HepG2 (cell line): ENCODE data around the gene COPE. TPM values are rescaled to one million over a fixed set of nuclear protein-coding genes. Genes with fewer than 3 reads are reported as not detected.

Experiments
- ATAC-seq: fragments of 200-7000 bp; cut with Tn5 transposase; 3 replicates; pipeline ENCODE4 v1.9.1; 2020; ENCODE audit warnings: mild to moderate bottlenecking, moderate library complexity
- BruUV-seq: library from RNA; stranded (reverse); fragments of 400-500 nt; replicated peaks from 2 replicates; lab custom pipeline; 2021; lab: Mats Ljungman, UMichigan
- CTCF ChIA-PET: fragments of 300-600 bp; formaldehyde crosslinking; extraction: SDS; loops from one replicate; lab custom pipeline; 2021; ENCODE audit warnings: low total read pairs, inconsistent platforms, low intra/inter-chr PET ratio; lab: Yijun Ruan, JAX
- POLR2A ChIA-PET: fragments of 350-600 bp; sonication (Branson Sonifier 250); formaldehyde crosslinking; loops from one replicate; lab custom pipeline; 2020; ENCODE audit warnings: antibody characterized with exemption, inconsistent platforms; lab: Yijun Ruan, JAX
- DNase-seq: peaks from one replicate; pipeline ENCODE4 v3.0.0-alpha.2; 2015; ENCODE audit warnings: low spot score
- FAIRE-seq: peaks from 3 replicates; lab custom pipeline; 2011; peaks lifted over from hg19 to GRCh38; lab: Jason Lieb, UNC
- H2AFZ ChIP-seq: one replicate; pipeline ENCODE4 v1.6.1; 2011; ENCODE audit warnings: low read length, inconsistent platforms
- H3K27ac ChIP-seq: fragments of 300-600 bp; 3 replicates; pipeline ENCODE4 v1.8.0; 2011; ENCODE audit warnings: mixed run types, mild to moderate bottlenecking, mixed read lengths, low read length, inconsistent platforms; ENCODE audit not compliant: insufficient read depth; ENCODE audit errors: extremely low read length
- H3K27me3 ChIP-seq, 2 experiments: fragments of 200-600 bp in 1 of 2; 2 replicates in 1 of 2; 3 replicates in 1 of 2; pipeline versions ENCODE4 v1.6.0 to v1.8.0; 2011; ENCODE audit warnings: low read length in 2 of 2, mild to moderate bottlenecking in 2 of 2, moderate library complexity in 2 of 2, inconsistent platforms in 1 of 2; ENCODE audit not compliant: insufficient read depth in 2 of 2, control insufficient read depth in 1 of 2
- H3K36me3 ChIP-seq, 2 experiments: fragments of 200-600 bp in 1 of 2; replicated peaks in 1 of 2; 2 replicates in 1 of 2; 3 replicates in 1 of 2; pipeline versions ENCODE4 v1.5.1 to v1.8.0; 2011; ENCODE audit warnings: low read length in 2 of 2, inconsistent platforms in 1 of 2; ENCODE audit not compliant: insufficient read depth in 2 of 2, control insufficient read depth in 1 of 2
- H3K4me1 ChIP-seq: 2 replicates; pipeline ENCODE4 v1.5.1; 2012; ENCODE audit warnings: low read length, inconsistent platforms; ENCODE audit not compliant: insufficient read depth
- H3K4me2 ChIP-seq: 2 replicates; pipeline ENCODE4 v1.6.0; 2011; ENCODE audit warnings: low read depth, low read length, inconsistent platforms
- H3K4me3 ChIP-seq, 3 experiments: fragments of 200-600 bp in 1 of 3; sonication (generic), shearing (Covaris generic) in 1 of 3; replicated peaks in 1 of 3; 2 replicates each; pipeline ENCODE4 v1.5.1; 2011 to 2016; ENCODE audit warnings: low read length in 3 of 3, inconsistent platforms in 2 of 3, low read depth in 2 of 3, mild to moderate bottlenecking in 2 of 3, control low read depth in 1 of 3, mixed read lengths in 1 of 3; ENCODE audit not compliant: insufficient read depth in 1 of 3
- H3K79me2 ChIP-seq: one replicate; pipeline ENCODE4 v1.6.1; 2011; ENCODE audit warnings: low read length, inconsistent platforms; ENCODE audit not compliant: insufficient read depth
- H3K9ac ChIP-seq: 2 replicates; pipeline ENCODE4 v1.6.0; 2011; ENCODE audit warnings: mild to moderate bottlenecking, low read depth, low read length, inconsistent platforms; ENCODE audit not compliant: insufficient read depth
- H3K9me3 ChIP-seq: 2 replicates; pipeline ENCODE4 v1.5.1; 2012; ENCODE audit warnings: mild to moderate bottlenecking, low read length
- H4K20me1 ChIP-seq: 2 replicates; pipeline ENCODE4 v1.6.0; 2011; ENCODE audit warnings: inconsistent platforms, mild to moderate bottlenecking, low read length, moderate library complexity; ENCODE audit not compliant: insufficient read depth
- ZMYM3 ChIP-seq: sonication (generic); formaldehyde crosslinking; IDR thresholded peaks from 2 replicates; pipeline ENCODE4 v1.5.1; 2020; ENCODE audit warnings: mild to moderate bottlenecking, missing genetic modification reagents
- ZNF629 ChIP-seq: sonication (generic); formaldehyde crosslinking; conservative IDR thresholded peaks from 2 replicates; pipeline ENCODE4 v1.5.0; 2020; ENCODE audit warnings: missing genetic modification reagents
- ZNF749 ChIP-seq: sonication (generic); formaldehyde crosslinking; IDR thresholded peaks from 2 replicates; pipeline ENCODE4 v1.8.0; 2022; ENCODE audit warnings: mild to moderate bottlenecking, missing genetic modification reagents, moderate library complexity, borderline replicate concordance
- ZNF782 ChIP-seq: sonication (generic); formaldehyde crosslinking; IDR thresholded peaks from 2 replicates; pipeline ENCODE4 v1.4.0; 2020; ENCODE audit warnings: missing genetic modification reagents, mild to moderate bottlenecking, borderline replicate concordance
- WGBS: methylation state at CpG from one replicate; pipeline ENCODE4 v1.1.6; 2017; ENCODE audit warnings: low lambda C conversion rate; 5-methylcytosine and 5-hydroxymethylcytosine counted together
- in situ Hi-C: cut with HindIII; loops from 2 replicates; pipeline ENCODE4 v1.10.0; 2017; ENCODE audit warnings: low pct_unique_long_range_greater_than_20kb; ENCODE audit not compliant: extremely low pct_ligation_motif_present
- intact Hi-C: fragments of 100-400 bp; cut with micrococcal nuclease; formaldehyde crosslinking; loops from one replicate; pipeline ENCODE4 v1.10.0; 2022; ENCODE audit not compliant: unreplicated experiment
- polyA plus RNA-seq, 8 experiments: library from polyadenylated mRNA; depleted of rRNA in 3 of 8; stranded (reverse) in 7 of 8; unstranded in 1 of 8; fragments of >200 nt; fragmentation: Illumina TruSeq in 4 of 8; extraction: Trizol in 4 of 8; gene quantifications; 2 replicates each; pipeline versions ENCODE4 v1.2.1 to v1.2.3, GENCODE V29; 2011 to 2016; ENCODE audit warnings: low read depth in 4 of 8, missing spikeins in 1 of 8, mixed read lengths in 1 of 8; ENCODE audit not compliant: insufficient read depth in 1 of 8
- total RNA-seq, 5 experiments: library from RNA; depleted of rRNA; stranded (reverse); fragments of >200 nt; fragmentation: Illumina TruSeq; extraction: Trizol; gene quantifications; 2 replicates each; pipeline ENCODE4 v1.2.3, GENCODE V29; 2016; ENCODE audit warnings: low read depth in 1 of 5
- TF ChIP-seq, protein P1 (sequence below): sonication (generic); formaldehyde crosslinking; IDR thresholded peaks from 2 replicates; pipeline ENCODE4 v1.8.0; 2022; ENCODE audit warnings: mild to moderate bottlenecking, missing genetic modification reagents, moderate library complexity
- TF ChIP-seq, protein P2 (sequence below): IDR thresholded peaks from 2 replicates; pipeline ENCODE4 v1.6.1; 2016; ENCODE audit warnings: missing biosample characterization, missing genetic modification reagents, low read depth
- TF ChIP-seq, protein P3 (sequence below), 2 experiments: sonication (generic) in 1 of 2; formaldehyde crosslinking in 1 of 2; IDR thresholded peaks; 2 replicates each; pipeline versions ENCODE4 v1.4.0 to v1.6.1; 2018 to 2020; ENCODE audit warnings: missing genetic modification reagents in 2 of 2, borderline replicate concordance in 1 of 2, low read depth in 1 of 2, mild to moderate bottlenecking in 1 of 2, missing biosample characterization in 1 of 2

Gene COPE
- total and polyA plus RNA-seq, 2 of the 13 experiments (the other 11 are each of a cell fraction or from before 2014, with no cell fraction given): 189 to 205 TPM

GRCh38 chr19:18951721-18952281 is 32.6 kb upstream of the COPE start (continued):
- TF ChIP-seq, protein P1, sequence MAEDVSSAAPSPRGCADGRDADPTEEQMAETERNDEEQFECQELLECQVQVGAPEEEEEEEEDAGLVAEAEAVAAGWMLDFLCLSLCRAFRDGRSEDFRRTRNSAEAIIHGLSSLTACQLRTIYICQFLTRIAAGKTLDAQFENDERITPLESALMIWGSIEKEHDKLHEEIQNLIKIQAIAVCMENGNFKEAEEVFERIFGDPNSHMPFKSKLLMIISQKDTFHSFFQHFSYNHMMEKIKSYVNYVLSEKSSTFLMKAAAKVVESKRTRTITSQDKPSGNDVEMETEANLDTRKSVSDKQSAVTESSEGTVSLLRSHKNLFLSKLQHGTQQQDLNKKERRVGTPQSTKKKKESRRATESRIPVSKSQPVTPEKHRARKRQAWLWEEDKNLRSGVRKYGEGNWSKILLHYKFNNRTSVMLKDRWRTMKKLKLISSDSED (CRISPR knock-in tag): no peak
- TF ChIP-seq, protein P2, sequence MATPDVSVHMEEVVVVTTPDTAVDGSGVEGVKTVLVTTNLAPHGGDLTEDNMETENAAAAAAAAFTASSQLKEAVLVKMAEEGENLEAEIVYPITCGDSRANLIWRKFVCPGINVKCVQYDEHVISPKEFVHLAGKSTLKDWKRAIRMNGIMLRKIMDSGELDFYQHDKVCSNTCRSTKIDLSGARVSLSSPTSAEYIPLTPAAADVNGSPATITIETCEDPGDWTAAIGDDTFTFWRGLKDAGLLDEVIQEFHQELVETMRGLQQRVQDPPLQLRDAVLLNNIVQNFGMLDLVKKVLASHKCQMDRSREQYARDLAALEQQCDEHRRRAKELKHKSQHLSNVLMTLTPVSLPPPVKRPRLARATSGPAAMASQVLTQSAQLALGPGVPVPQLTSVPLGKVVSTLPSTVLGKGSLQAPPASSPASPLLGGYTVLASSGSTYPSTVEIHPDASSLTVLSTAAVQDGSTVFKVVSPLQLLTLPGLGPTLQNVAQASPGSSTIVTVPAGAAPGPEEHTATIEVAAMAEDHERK (CRISPR knock-in tag): no peak
- TF ChIP-seq, protein P3, sequence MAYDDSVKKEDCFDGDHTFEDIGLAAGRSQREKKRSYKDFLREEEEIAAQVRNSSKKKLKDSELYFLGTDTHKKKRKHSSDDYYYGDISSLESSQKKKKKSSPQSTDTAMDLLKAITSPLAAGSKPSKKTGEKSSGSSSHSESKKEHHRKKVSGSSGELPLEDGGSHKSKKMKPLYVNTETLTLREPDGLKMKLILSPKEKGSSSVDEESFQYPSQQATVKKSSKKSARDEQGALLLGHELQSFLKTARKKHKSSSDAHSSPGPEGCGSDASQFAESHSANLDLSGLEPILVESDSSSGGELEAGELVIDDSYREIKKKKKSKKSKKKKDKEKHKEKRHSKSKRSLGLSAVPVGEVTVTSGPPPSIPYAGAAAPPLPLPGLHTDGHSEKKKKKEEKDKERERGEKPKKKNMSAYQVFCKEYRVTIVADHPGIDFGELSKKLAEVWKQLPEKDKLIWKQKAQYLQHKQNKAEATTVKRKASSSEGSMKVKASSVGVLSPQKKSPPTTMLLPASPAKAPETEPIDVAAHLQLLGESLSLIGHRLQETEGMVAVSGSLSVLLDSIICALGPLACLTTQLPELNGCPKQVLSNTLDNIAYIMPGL (CRISPR knock-in tag; IDR thresholded peaks at IDR 0.05; ENCODE audit: borderline replicate concordance in 1 of 2, low read depth in 1 of 2): no peak
- no peak for TF ChIP-seq ZNF749

GRCh38 chr19:18949858-18950257 is 30.7 kb upstream of the COPE start:
- no peak for FAIRE-seq
- BruUV-seq: no TSS peak
- no peak overlapping the region for H3K9ac ChIP-seq
- no peak overlapping the region for H3K4me3 ChIP-seq
- no peak for TF ChIP-seq ZNF782 (CRISPR knock-in tag)
- peak; percentile 86 for TF ChIP-seq ZNF629
- TF ChIP-seq ZMYM3 (CRISPR knock-in tag): peak; percentile 52
- no peaks in the 10 kb centered on the region for H3K79me2 ChIP-seq
- ChIA-PET CTCF (no interaction called here), POLR2A (interaction anchor here (1.5 kb wide), 1 partner anchor 31 kb away, joined by 4 read pairs; the partner anchor contains the start of genes COPE and DDX49)
- no peaks in the 10 kb centered on the region for H3K27me3 ChIP-seq
- H3K9me3 ChIP-seq: no peaks in the 10 kb centered on the region
- DNase-seq: no peak
- WGBS: 55% methylated on average over 3 of the region's 3 CpGs
- no peak for ATAC-seq
- no peak overlapping the region for H2AFZ ChIP-seq
- H4K20me1 ChIP-seq: no peaks in the 10 kb centered on the region
- H3K4me2 ChIP-seq: no peak overlapping the region
- peaks cover 28% of the 10 kb centered on the region for H3K4me1 ChIP-seq
- intact Hi-C loops (no loop called here), in situ Hi-C loops (no loop called here)
- no peaks in the 10 kb centered on the region for H3K36me3 ChIP-seq
- no peak overlapping the region for H3K27ac ChIP-seq
